ENCODE data around the gene CLSTN2. TPM values are rescaled to one million over a fixed set of nuclear protein-coding genes. Genes with fewer than 3 reads are reported as not detected.

Gene CLSTN2
- total RNA-seq, 1 donor from 2014 or later, result 0.74 TPM

DNA sequence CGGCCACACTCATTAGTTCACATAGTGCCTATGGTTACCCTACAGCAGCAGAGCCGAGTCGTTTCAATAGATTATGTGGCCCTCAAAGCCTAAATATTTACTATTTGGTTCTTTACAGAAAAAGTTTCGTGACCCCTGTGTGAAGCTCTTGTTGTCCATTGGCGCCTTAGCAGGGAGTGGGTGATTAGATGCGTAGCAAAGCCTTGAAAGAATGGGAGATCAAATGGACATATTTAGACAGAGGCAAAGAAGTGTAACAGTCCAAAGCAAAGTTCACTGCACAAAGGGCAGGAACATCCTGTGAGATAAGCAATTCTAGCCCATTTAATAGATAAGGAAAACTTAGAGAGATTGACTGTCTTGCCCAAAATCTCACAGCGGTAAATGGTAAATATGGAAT is 495.5 kb downstream of the CLSTN2 start:
- no peak overlapping the region for H3K27ac Mint-ChIP-seq (ENCODE audit: unreplicated experiment)
- TF ChIP-seq CTCF (IDR thresholded peaks at IDR 0.05; ENCODE audit: unreplicated experiment), result no peak
- H3K36me3 Mint-ChIP-seq (ENCODE audit: low read depth, unreplicated experiment), result no peaks in the 10 kb centered on the region
- no peak for DNase-seq (ENCODE audit: low spot score)
- H3K27me3 Mint-ChIP-seq (ENCODE audit: unreplicated experiment), result peaks cover 3% of the 10 kb centered on the region
- H3K9me3 Mint-ChIP-seq (ENCODE audit: unreplicated experiment), result no peaks in the 10 kb centered on the region
- H3K4me3 Mint-ChIP-seq (ENCODE audit: unreplicated experiment), result no peak overlapping the region
- H3K4me1 Mint-ChIP-seq (ENCODE audit: unreplicated experiment), result no peaks in the 10 kb centered on the region

DNA sequence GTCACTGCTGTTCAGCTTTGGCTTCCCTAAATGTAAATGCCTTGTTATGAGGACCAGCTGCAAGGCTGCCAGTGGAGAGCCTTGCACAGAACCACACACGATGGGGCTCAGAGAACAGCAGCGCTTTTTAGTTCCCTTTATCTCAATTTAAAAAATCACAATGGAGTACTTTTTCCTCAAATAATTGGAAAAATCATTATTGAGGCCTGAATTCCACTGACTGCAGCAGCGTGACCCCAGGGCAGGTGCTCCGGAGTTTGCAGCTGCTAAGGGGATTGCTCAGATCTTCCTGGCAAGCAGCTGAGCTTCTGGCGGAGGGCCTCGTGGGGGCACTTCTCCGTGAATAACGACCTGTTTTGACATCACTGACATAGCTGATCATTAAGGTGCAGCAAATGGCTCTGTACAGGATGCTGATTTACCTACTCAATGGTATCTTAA is 497.3 kb downstream of the CLSTN2 start:
- peaks cover 3% of the 10 kb centered on the region for H3K27me3 Mint-ChIP-seq (ENCODE audit: unreplicated experiment)
- no peak for TF ChIP-seq CTCF (IDR thresholded peaks at IDR 0.05; ENCODE audit: unreplicated experiment)
- no peaks in the 10 kb centered on the region for H3K4me1 Mint-ChIP-seq (ENCODE audit: unreplicated experiment)
- no peaks in the 10 kb centered on the region for H3K9me3 Mint-ChIP-seq (ENCODE audit: unreplicated experiment)
- DNase-seq (ENCODE audit: low spot score), result no peak
- no peaks in the 10 kb centered on the region for H3K36me3 Mint-ChIP-seq (ENCODE audit: low read depth, unreplicated experiment)
- no peak overlapping the region for H3K4me3 Mint-ChIP-seq (ENCODE audit: unreplicated experiment)
- no peak overlapping the region for H3K27ac Mint-ChIP-seq (ENCODE audit: unreplicated experiment)

DNA sequence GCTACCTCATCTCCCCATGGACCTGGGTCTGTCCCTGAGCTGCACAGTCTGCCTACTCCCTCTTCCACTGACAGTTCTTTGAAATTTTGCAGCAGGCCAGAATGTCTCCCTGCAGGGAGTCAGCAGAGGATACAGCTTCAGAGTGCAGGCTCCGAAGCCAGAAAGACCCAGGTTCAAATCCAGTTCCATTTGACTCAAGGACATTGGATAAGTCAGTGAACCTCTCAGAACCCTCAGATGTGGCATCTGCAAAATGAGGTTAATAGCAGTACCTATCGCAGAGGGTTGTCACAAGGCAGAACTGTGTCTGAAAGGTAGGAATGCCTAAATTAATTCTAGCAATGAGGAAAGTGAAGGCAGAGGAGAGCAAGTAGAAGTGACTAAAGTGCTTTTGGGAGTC is 498.4 kb downstream of the CLSTN2 start:
- H3K27me3 Mint-ChIP-seq (ENCODE audit: unreplicated experiment), result peaks cover 3% of the 10 kb centered on the region
- no peak overlapping the region for H3K4me3 Mint-ChIP-seq (ENCODE audit: unreplicated experiment)
- no peaks in the 10 kb centered on the region for H3K4me1 Mint-ChIP-seq (ENCODE audit: unreplicated experiment)
- no peaks in the 10 kb centered on the region for H3K36me3 Mint-ChIP-seq (ENCODE audit: low read depth, unreplicated experiment)
- H3K27ac Mint-ChIP-seq (ENCODE audit: unreplicated experiment), result no peak overlapping the region
- H3K9me3 Mint-ChIP-seq (ENCODE audit: unreplicated experiment), result no peaks in the 10 kb centered on the region
- TF ChIP-seq CTCF (IDR thresholded peaks at IDR 0.05; ENCODE audit: unreplicated experiment), result no peak
- DNase-seq (ENCODE audit: low spot score), result no peak

DNA sequence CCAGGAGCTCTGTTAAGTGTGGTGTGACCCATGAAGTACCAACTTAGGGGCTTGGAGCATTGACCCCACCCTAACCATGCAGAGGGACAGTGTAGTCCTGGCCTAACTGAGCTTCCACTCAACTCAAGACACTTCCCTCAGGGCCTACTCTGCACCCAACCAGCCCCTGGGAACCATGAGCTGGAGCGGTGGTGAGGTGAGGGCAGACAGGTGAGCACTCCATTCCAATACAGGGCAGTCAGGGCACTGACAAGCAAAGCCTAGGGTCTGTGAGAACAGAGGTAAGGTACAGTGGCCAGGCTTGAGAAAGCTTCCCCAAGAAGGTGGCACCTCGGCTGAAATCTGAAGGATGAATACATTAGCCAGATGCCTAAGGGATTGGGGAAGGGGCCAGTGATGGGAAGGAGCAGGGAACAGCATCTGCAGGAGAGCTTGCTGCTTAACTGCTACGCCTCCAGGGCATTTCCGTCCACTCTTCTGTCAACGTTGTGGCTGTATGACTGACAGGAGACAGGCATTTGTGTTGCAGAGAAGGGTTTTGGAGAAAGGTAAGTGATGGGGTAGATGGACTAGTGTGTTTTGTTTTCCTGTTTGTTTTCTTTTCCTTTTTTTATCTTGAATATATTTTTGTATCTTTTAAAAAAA is 499.4 kb downstream of the CLSTN2 start:
- H3K27ac Mint-ChIP-seq (ENCODE audit: unreplicated experiment), result no peak overlapping the region
- H3K27me3 Mint-ChIP-seq (ENCODE audit: unreplicated experiment), result peaks cover 2% of the 10 kb centered on the region
- no peak for TF ChIP-seq CTCF (IDR thresholded peaks at IDR 0.05; ENCODE audit: unreplicated experiment)
- H3K4me1 Mint-ChIP-seq (ENCODE audit: unreplicated experiment), result no peaks in the 10 kb centered on the region
- DNase-seq (ENCODE audit: low spot score), result no peak
- H3K9me3 Mint-ChIP-seq (ENCODE audit: unreplicated experiment), result no peaks in the 10 kb centered on the region
- no peaks in the 10 kb centered on the region for H3K36me3 Mint-ChIP-seq (ENCODE audit: low read depth, unreplicated experiment)
- no peak overlapping the region for H3K4me3 Mint-ChIP-seq (ENCODE audit: unreplicated experiment)

GRCh38 chr3:140436421-140436820 is 501.4 kb downstream of the CLSTN2 start:
- Mint-ChIP-seq H3K9me3 (ENCODE audit: unreplicated experiment) (no peaks in the 10 kb centered on the region), H3K27ac (ENCODE audit: unreplicated experiment) (no peak overlapping the region), H3K36me3 (ENCODE audit: low read depth, unreplicated experiment) (no peaks in the 10 kb centered on the region), H3K4me1 (ENCODE audit: unreplicated experiment) (no peaks in the 10 kb centered on the region), H3K4me3 (ENCODE audit: unreplicated experiment) (no peak overlapping the region), H3K27me3 (ENCODE audit: unreplicated experiment) (no peaks in the 10 kb centered on the region)
- no peak for TF ChIP-seq CTCF (IDR thresholded peaks at IDR 0.05; ENCODE audit: unreplicated experiment)
- DNase-seq (ENCODE audit: low spot score), result no peak
